ENCODE measurements around the gene IGSF9.

Gene IGSF9

GRCh38 chr1:159929155-159930051, 16.0 kb downstream of the IGSF9 start:
- Histone ChIP-seq H3K4me2 (ENCODE audit: low read depth, low read length, poor library complexity, severe bottlenecking) (no peak overlapping the region), H3K9ac (ENCODE audit: low read length) (no peak overlapping the region), H3K4me3 (ENCODE audit: insufficient read depth, low read length, poor library complexity, severe bottlenecking) (no peak overlapping the region), H2AFZ (ENCODE audit: low read depth, low read length, severe bottlenecking) (no peak overlapping the region), H3K36me3 (ENCODE audit: low read length) (no peaks in the 10 kb centered on the region), H3K9me3 (ENCODE audit: insufficient read depth, low read length) (no peaks in the 10 kb centered on the region), H3K79me2 (ENCODE audit: insufficient read depth, low read length) (peaks cover 9% of the 10 kb centered on the region), H3F3A (ENCODE audit: insufficient read depth) (no peaks in the 10 kb centered on the region), H3K9me2 (replicated peaks; ENCODE audit: insufficient read depth, low read length) (no peaks in the 10 kb centered on the region), H3K27ac (ENCODE audit: low read depth, low read length) (no peak overlapping the region), H3K27me3 (ENCODE audit: low read length) (no peaks in the 10 kb centered on the region), H4K20me1 (ENCODE audit: low read depth, low read length) (no peaks in the 10 kb centered on the region)
- no peak for TF ChIP-seq EZH2phosphoT487 (conservative IDR thresholded peaks at IDR 0.05; ENCODE audit: low read length)
- TF ChIP-seq, protein P1, sequence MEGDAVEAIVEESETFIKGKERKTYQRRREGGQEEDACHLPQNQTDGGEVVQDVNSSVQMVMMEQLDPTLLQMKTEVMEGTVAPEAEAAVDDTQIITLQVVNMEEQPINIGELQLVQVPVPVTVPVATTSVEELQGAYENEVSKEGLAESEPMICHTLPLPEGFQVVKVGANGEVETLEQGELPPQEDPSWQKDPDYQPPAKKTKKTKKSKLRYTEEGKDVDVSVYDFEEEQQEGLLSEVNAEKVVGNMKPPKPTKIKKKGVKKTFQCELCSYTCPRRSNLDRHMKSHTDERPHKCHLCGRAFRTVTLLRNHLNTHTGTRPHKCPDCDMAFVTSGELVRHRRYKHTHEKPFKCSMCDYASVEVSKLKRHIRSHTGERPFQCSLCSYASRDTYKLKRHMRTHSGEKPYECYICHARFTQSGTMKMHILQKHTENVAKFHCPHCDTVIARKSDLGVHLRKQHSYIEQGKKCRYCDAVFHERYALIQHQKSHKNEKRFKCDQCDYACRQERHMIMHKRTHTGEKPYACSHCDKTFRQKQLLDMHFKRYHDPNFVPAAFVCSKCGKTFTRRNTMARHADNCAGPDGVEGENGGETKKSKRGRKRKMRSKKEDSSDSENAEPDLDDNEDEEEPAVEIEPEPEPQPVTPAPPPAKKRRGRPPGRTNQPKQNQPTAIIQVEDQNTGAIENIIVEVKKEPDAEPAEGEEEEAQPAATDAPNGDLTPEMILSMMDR (IDR thresholded peaks at IDR 0.05; ENCODE audit: insufficient read depth, low read length, poor library complexity, severe bottlenecking), result no peak

- Histone ChIP-seq H4K20me1 (ENCODE audit: low read depth, low read length) (no peaks in the 10 kb centered on the region), H3K4me2 (ENCODE audit: low read depth, low read length, poor library complexity, severe bottlenecking) (no peak overlapping the region), H3K79me2 (ENCODE audit: insufficient read depth, low read length) (peaks cover 17% of the 10 kb centered on the region), H3K27ac (ENCODE audit: low read depth, low read length) (no peak overlapping the region), H3K9ac (ENCODE audit: low read length) (no peak overlapping the region), H3K9me3 (ENCODE audit: insufficient read depth, low read length) (no peaks in the 10 kb centered on the region), H3K9me2 (replicated peaks; ENCODE audit: insufficient read depth, low read length) (no peaks in the 10 kb centered on the region), H3K36me3 (ENCODE audit: low read length) (no peaks in the 10 kb centered on the region), H3F3A (ENCODE audit: insufficient read depth) (no peaks in the 10 kb centered on the region; the same call in 1 of the 2 replicates), H2AFZ (ENCODE audit: low read depth, low read length, severe bottlenecking) (no peak overlapping the region), H3K27me3 (ENCODE audit: low read length) (no peaks in the 10 kb centered on the region), H3K4me3 (ENCODE audit: insufficient read depth, low read length, poor library complexity, severe bottlenecking) (no peak overlapping the region)
- TF ChIP-seq EZH2phosphoT487 (conservative IDR thresholded peaks at IDR 0.05; ENCODE audit: low read length), result no peak
- TF ChIP-seq, protein P1 (IDR thresholded peaks at IDR 0.05; ENCODE audit: insufficient read depth, low read length, poor library complexity, severe bottlenecking), result no peak
Measured at GRCh38 chr1:159928491-159929050, 16.8 kb downstream of the IGSF9 start.

DNA sequence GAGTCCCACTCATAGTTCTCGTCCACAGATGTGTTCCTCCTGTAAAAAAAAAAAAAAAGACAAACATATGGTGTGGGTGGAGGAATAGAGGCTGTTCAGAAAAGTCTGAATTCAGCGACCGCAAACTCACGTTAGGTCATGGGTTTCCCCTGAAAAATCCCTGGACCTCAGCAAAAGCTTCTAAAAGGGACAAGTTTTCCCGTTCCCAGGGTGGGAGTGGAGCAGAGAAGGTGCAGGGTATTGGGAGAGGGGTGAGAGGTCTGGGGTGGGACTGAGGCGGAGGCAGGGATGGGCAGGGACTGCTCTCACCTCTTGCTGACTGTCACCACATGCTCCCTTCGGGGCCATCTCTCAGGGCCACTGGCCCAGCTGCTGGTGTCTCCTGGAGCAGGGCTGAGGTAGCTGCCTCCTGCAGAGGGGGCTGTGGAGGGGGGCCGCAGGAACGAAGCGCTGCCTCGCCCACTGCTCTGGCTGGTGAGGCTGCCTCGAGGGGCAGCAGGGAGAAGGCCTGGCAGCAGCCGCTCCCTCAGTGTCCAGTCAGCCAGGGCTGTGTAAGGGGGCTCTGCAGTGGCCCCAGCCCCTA, 17.5 kb downstream of the IGSF9 start:
- Histone ChIP-seq H3K9me3 (ENCODE audit: insufficient read depth, low read length) (no peaks in the 10 kb centered on the region), H3K36me3 (ENCODE audit: low read length) (no peaks in the 10 kb centered on the region), H3K4me2 (ENCODE audit: low read depth, low read length, poor library complexity, severe bottlenecking) (no peak overlapping the region), H2AFZ (ENCODE audit: low read depth, low read length, severe bottlenecking) (no peak overlapping the region), H3K4me3 (ENCODE audit: insufficient read depth, low read length, poor library complexity, severe bottlenecking) (no peak overlapping the region), H3K27me3 (ENCODE audit: low read length) (no peaks in the 10 kb centered on the region), H3K27ac (ENCODE audit: low read depth, low read length) (no peak overlapping the region), H4K20me1 (ENCODE audit: low read depth, low read length) (no peaks in the 10 kb centered on the region; the same call in 1 of the 2 replicates), H3K9ac (ENCODE audit: low read length) (no peak overlapping the region), H3F3A (ENCODE audit: insufficient read depth) (peaks cover 5% of the 10 kb centered on the region; the same call in 1 of the 2 replicates), H3K9me2 (replicated peaks; ENCODE audit: insufficient read depth, low read length) (no peaks in the 10 kb centered on the region), H3K79me2 (ENCODE audit: insufficient read depth, low read length) (peaks cover 23% of the 10 kb centered on the region)
- no peak for TF ChIP-seq EZH2phosphoT487 (conservative IDR thresholded peaks at IDR 0.05; ENCODE audit: low read length)
- TF ChIP-seq, protein P1 (IDR thresholded peaks at IDR 0.05; ENCODE audit: insufficient read depth, low read length, poor library complexity, severe bottlenecking), result no peak

Data from SU-DHL-6 (cell line).